ENCODE measurements around the gene STRA6. TPM values are rescaled to one million over a fixed set of nuclear protein-coding genes. Genes with fewer than 3 reads are reported as not detected.

STRA6 gene
- total and polyA plus RNA-seq, 8 donors: 0.38 to 10.7 (median 6.5) TPM

DNA sequence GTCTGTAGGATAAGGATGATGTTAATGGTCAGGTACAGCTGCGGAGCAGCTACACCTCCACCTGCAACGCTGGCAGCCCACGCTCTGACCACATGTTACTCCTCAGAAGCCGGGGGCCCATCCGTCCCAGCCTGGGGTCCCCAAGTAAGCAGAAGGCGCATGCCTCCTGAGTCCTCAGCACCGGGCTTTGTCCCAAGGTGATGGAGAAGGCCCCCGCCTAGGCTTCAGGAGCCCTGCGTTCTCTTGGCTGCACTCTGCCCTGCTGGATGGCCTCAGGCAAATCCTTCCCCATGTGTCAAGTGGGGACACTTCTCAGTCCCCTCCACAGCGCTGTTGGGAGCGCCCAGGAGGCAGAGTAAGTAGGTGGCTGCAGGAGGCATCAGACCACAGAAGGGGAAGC, 14.4 kb downstream of the STRA6 start:
- Histone ChIP-seq H3K9me3 (no peaks in the 10 kb centered on the region), H3K4me3 (no peak overlapping the region), H3K27me3 (no peaks in the 10 kb centered on the region), H3K27ac (no peak overlapping the region), H3K4me1 (no peaks in the 10 kb centered on the region), H3K36me3 (no peaks in the 10 kb centered on the region)
- DNase-seq (peak in 1 of 4 donors; percentile 70), ATAC-seq (no peak)
- intact Hi-C loops (cut with DNase I): no loop called here
- TF ChIP-seq, protein P1, sequence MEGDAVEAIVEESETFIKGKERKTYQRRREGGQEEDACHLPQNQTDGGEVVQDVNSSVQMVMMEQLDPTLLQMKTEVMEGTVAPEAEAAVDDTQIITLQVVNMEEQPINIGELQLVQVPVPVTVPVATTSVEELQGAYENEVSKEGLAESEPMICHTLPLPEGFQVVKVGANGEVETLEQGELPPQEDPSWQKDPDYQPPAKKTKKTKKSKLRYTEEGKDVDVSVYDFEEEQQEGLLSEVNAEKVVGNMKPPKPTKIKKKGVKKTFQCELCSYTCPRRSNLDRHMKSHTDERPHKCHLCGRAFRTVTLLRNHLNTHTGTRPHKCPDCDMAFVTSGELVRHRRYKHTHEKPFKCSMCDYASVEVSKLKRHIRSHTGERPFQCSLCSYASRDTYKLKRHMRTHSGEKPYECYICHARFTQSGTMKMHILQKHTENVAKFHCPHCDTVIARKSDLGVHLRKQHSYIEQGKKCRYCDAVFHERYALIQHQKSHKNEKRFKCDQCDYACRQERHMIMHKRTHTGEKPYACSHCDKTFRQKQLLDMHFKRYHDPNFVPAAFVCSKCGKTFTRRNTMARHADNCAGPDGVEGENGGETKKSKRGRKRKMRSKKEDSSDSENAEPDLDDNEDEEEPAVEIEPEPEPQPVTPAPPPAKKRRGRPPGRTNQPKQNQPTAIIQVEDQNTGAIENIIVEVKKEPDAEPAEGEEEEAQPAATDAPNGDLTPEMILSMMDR (IDR thresholded peaks at IDR 0.05): no peak

DNA sequence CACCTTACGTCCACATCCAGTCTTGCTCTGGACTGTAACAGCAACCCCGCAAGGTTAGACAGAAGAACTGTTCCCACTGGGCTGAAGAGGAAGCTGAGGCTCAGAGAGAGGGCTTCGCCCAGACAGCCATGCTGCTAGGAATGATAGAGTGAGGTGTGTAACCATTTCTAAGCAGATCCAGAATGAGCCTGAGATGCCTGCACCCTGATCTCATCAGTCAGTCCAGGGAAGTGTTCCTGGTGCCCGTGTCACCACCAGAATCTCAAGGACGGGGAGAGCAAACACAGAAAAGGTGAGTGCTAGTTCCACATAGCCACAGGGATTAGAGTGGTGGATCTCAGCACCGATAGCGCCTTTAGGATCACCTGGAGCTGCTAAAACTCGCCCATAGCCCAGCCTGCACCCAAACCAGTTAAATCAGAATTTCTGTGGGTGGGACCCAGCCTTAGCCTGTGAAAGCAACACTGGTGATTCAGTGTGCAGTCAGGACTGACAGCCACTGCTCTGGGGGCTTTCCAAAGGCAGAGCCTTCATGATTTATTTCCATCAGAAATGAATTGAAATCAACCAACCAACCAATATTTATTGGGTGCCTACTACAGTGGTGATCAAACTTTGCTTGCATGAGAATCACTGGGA, 16.8 kb downstream of the STRA6 start:
- no peak overlapping the region for H3K4me3 ChIP-seq
- peaks cover 0 to 1% of the 10 kb centered on the region in 2 donors for H3K4me1 ChIP-seq
- H3K36me3 ChIP-seq: no peaks in the 10 kb centered on the region
- intact Hi-C loops (cut with DNase I): no loop called here
- H3K9me3 ChIP-seq: no peaks in the 10 kb centered on the region
- H3K27me3 ChIP-seq: no peaks in the 10 kb centered on the region
- ATAC-seq (no peak), DNase-seq (no peak)
- TF ChIP-seq, protein P1 (IDR thresholded peaks at IDR 0.05): no peak
- H3K27ac ChIP-seq: no peak overlapping the region

DNA sequence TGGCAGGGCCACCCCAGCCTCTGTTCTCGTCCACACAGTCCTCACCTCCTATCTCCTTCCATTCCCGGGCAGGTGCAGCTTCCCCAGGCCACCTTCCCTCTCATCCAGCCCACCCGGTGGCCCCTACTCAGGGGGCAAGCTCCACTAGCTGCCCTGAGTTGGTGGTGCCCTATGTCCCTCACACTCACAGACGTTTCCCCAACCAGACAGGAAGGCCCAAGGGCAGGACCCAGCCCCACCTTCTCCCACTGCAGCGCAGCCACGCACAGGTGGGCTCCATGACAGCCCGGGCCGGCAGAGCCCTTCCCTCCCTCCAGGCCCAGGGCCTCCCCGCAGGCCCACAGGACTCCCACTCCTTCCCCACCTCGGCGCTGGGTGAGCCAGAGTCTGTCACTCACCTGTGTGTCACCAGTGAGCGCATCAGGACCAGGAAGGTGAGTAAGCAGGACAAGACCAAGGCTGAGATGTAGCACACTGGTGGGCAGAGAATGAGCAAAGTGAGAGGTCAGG, 17.9 kb downstream of the STRA6 start:
- intact Hi-C loops (cut with DNase I): no loop called here
- Histone ChIP-seq H3K36me3 (no peaks in the 10 kb centered on the region), H3K27ac (no peak overlapping the region), H3K9me3 (no peaks in the 10 kb centered on the region), H3K4me1 (peaks cover 4 to 6% of the 10 kb centered on the region in 2 donors), H3K4me3 (no peak overlapping the region), H3K27me3 (no peaks in the 10 kb centered on the region)
- no peak for ATAC-seq
- peak in 1 of 4 donors; percentile 66 for DNase-seq
- TF ChIP-seq, protein P1 (IDR thresholded peaks at IDR 0.05): no peak

DNA sequence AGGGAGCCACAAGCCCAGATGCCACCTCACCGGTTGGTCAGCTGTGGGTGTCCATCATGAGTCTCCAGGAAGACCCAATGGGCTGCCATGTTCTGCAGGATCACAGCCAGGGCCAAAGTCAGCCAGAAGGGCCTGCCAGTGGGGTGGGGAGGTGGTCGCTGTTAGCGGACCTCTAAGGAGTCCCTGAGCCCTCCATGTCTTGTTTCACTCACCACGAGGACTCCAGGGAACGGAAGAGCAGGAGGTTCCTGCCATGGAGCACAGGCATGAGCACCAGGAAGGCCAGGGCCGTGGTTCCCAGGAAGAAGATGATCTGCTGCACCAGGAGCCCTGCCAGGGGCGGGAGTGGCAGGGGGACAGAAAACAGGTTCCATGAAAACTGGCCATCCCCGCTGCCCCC, 20.5 kb downstream of the STRA6 start:
- peak in 2 of 4 donors; percentile 21 to 47 for DNase-seq
- Histone ChIP-seq H3K9me3 (no peaks in the 10 kb centered on the region), H3K4me3 (no peak overlapping the region), H3K27me3 (no peaks in the 10 kb centered on the region), H3K4me1 (peaks cover 4 to 8% of the 10 kb centered on the region in 2 donors), H3K27ac (no peak overlapping the region), H3K36me3 (no peaks in the 10 kb centered on the region)
- ATAC-seq: no peak
- TF ChIP-seq, protein P1 (IDR thresholded peaks at IDR 0.05): no peak
- intact Hi-C loops (cut with DNase I): no loop called here

DNA sequence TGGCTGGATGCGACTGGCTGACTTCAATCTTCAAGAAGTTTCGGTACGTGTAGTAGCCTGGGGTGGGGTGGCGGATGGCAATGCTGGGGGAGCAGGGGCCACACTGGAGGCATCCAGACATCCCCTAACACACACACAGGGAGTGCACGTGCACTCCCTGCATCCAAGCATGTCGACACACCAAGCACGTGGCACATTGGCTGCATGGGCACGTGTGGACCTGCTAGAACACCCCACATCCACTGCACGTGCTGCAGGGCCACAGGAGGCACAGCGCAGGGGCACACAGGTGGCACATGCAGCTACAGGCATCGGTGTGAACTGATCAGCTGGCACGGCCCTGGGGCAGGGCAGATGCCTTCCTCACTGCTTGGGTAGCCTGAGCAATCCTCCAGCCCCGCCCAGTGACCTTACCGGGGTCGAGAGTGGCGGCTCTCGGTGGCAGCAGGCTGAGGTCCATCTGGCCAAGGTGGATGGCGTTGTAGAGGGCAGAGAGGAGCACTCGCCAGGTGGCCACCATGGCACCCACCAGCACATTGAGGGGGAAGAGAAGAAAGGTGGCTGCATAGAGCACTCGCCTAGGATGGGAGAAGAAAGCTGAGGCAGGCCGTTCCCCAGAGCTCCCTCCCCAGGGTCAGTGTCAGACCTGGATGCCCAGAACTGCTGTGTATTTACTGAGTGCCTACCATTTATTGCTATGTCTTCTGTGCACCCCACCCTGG, 21.5 kb downstream of the STRA6 start:
- ATAC-seq: no peak
- H3K36me3 ChIP-seq: no peaks in the 10 kb centered on the region
- intact Hi-C loops (cut with DNase I): no loop called here
- peak overlapping the region in 1 of 2 donors; percentile 55 for H3K27ac ChIP-seq
- peak in 2 of 4 donors; percentile 29 to 69 for DNase-seq
- no peaks in the 10 kb centered on the region for H3K27me3 ChIP-seq
- no peak overlapping the region for H3K4me3 ChIP-seq
- H3K9me3 ChIP-seq: no peaks in the 10 kb centered on the region
- TF ChIP-seq, protein P1 (IDR thresholded peaks at IDR 0.05): no peak
- H3K4me1 ChIP-seq: peaks cover 4 to 8% of the 10 kb centered on the region in 2 donors

Data from left lung (tissue), 10 donors.